Ovary (tissue), 3 donors: Measurements from ENCODE around the gene DOHH.

Experiments used
- CTCF ChIP-seq, 3 donors: fragments of 450-650 bp in 2 of 3; fragments of 200-600 bp in 1 of 3; IDR thresholded peaks; one replicate each; pipeline versions ENCODE4 v1.5.1 to v1.8.0; 2016 to 2022; ENCODE audit warnings: antibody characterized with exemption in 3 of 3, mild to moderate bottlenecking in 1 of 3
- EP300 ChIP-seq: sonication (generic); formaldehyde crosslinking; IDR thresholded peaks from one replicate; pipeline ENCODE4 v1.6.1; 2017; ENCODE audit warnings: antibody characterized with exemption
- POLR2A ChIP-seq: fragments of 450-650 bp; IDR thresholded peaks from one replicate; pipeline ENCODE4 v1.6.1; 2017; ENCODE audit warnings: antibody characterized with exemption, mild to moderate bottlenecking, moderate library complexity
- donor health status: DM: no; HTN: no; CAD: no.

GRCh38 chr19:3537101-3537437 is 36.6 kb upstream of the DOHH start:
- TF ChIP-seq CTCF (IDR thresholded peaks at IDR 0.05) (no peak), POLR2A (no peak), EP300 (no peak)
